Activated gamma-delta T cell treated with anti-CD3 and anti-CD28 coated beads, Interleukin-2, amount 50 U/mL, for 16 hours (primary cell): ENCODE data around the gene MRGPRE.

ENCODE experiments used
- DNase-seq: peaks from one replicate; pipeline ENCODE4 v3.0.0-alpha.2; 2020; ENCODE audit warnings: low read depth

MRGPRE gene

DNA sequence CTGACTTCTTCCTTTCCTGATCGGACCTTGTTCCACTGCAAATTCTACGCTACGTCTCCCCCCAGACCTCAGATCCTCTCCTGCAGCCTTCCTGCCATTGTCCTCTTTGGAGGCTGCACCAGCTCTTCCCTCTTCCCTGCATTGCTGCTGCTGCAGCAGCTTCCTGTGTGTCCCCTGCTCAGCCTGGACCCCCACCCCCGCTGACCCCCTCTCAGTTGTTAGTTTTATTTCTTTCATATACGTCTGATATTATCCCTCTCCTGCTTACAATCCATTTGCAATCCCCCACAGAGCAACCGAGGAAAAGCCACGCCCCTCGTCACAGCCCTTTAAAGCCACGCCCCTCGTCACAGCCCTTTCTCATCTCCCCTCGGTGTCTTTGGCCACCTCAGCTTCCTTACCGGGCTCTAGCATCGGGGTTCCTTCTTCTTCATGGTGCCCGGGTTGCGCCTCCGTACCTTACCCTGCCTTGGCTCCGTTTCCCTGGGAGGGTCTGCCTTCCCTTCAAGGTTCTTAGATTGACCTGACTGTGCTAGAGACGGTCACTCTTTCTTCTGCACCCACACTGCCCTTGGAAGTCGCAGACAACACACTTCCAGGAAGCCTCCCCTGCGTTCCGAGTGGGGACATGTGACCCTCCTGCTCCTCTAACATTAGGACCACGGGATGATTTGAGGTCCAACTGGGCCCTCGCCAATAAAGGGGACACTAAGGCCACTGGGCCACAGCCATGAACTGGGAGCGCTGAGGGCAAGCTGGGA lies 18.4 kb downstream of the MRGPRE start:
- DNase-seq, result no peak

DNA sequence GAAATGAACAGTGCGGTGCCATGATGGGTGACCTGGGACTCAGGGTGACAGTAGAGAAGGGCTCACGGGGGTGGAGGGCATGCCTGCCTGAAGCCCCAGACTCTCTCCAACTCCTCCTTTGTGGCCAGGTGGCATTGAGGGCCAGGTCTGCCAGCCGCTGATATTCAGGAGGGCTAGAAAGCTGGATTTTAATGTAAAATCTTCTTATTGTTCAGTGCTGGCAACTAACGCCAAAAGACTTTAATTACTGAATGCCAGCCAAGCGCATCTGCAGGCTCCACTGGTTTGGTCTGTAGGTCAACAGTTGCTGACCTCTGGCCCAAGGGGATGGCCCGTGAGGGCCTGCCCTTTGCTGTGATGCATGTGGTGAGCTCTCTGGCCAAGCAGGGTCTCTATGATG lies 23.9 kb downstream of the MRGPRE start:
- DNase-seq, result no peak

DNA sequence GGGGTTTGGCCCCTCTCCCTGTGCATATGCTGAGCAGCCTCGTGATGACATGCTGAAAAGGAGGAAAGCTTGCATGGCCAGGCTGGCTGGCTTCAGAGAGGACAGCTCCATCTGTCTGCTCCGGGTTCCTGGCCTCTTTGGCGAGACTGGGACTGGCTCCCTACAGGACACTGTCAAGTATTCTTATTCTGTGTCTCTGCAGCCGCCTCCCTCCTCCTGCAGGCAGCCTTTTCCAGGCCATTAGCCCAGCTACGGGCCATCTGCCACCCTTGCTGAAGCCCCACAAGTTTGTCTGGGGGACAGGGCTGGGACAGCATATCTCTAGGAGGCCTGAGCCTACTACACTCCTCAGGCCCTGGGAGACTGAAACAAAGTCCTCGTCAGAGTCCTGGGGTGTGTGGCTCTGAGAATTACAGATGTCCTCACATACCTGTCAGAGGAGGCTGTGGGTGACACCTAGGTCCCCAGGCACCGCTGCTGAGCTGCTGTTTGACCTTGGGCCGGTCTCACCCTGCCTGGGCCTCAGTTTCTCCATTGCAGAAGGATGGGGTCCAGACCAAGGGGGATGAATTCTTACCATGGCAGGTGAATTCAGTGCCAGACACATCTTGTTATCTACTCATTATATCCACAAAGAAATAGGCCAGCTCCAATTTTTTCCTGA lies 24.6 kb downstream of the MRGPRE start:
- no peak for DNase-seq

DNA sequence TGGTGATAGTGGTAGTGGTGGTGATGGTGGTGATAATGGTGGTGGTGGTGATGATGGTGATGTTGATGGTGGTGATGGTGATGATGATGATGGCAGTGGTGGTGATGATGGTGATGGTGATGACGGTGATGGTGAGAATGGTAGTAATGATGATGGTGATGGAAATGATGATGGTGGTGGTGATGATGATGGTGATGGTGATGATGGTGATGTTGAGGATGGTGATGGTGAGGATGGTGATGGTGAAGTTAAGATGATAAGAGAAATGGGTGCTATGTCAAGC lies 25.4 kb downstream of the MRGPRE start:
- no peak for DNase-seq

DNA sequence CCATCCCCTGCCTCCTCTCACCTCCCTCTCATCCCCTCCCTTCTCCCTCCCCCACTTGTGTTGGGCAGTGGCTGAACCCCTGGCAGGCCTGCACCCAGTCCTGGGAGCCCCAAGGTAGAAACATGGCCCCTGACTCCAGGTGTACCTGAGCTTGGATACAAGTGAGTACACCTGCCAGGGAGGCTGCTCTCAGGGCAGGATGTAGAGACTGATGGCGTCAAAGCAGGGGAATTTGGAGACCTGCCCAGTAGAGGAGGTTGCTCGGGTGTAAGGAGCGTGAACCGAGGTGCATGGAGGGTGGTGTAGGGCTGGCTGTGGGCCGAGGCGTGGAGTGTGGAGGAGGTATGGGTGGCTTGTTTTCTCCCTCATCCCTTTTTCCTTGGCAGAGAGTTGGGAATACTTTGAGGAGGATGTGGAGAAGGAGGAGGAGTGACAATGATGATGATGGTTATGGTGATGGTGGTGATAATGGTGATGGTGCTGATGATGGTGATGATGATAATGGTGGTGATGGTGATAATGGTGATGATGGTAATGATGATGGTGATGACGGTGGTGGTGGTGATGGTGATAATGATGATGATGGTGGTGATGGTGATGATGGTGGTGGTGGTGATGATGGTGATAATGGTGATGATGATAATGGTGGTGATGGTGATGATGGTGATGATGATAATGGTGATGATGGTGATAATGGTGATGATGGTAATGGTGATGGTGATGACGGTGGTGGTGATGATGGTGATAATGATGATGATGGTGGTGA lies 25.9 kb downstream of the MRGPRE start:
- no peak for DNase-seq

GRCh38 chr11:3205261-3206155 lies 26.7 kb downstream of the MRGPRE start:
- no peak for DNase-seq

DNA sequence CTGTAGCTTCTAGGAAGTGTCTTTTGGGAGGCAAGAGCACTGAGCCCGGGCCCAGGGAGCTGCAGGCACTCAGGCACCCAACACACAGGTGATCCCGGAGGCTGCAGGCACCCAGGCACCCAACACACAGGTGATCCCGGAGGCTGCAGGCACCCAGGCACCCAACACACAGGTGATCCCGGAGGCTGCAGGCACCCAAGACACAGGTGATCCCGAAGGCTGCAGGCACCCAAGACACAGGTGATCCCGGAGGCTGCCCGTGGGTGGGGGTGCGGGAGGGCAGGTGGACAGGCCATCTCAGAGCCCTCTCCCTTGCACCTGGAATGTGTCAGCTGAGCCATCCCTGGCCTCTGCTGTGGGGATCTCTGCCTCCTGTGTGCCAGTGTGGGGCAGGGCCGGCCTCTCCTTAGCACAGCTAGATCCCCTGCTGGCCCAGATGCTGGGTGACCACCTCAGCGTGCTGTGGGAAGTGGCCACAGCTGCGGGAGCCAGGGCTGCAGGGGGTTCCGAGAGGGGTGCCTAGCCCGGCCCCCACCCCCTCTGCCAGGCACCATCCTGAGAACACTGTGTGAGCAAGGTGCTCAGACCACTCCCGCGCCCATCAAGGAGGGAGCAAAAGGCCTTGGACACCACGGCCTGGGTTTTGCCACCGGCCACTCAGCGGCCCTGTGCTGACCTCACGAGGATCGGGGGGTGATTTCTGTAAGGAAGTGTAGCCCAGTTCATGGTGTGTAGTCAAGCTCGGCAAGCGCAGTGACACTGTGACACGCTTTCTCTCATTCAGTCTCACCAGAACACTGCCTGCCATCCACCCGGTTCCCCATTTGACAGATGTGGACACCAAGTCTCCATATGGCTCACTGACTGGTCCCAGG lies 27.8 kb downstream of the MRGPRE start:
- DNase-seq, result no peak

GRCh38 chr11:3203221-3204043 lies 28.8 kb downstream of the MRGPRE start:
- no peak for DNase-seq

GRCh38 chr11:3202759-3203158 lies 29.5 kb downstream of the MRGPRE start:
- DNase-seq, result no peak

DNA sequence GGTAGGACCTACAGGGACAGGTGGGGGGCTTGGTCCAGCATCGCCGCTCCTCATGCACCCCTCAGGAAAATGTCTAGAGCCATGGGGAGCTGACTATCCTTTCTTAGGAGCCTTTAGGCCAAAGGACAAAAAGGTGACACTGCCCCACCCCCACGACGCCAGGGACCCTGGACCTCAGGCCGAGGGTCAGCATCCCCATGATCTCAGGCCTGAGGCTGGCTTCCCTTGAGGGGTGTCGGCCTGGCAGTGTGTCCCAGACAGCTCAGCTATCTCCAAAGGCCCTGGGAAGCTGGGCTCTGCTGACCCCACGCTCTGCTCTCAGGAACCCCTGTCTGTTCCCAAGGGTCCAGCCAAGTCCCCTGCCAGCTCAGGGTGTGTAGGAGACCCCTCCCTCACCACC lies 29.9 kb downstream of the MRGPRE start:
- DNase-seq, result no peak

DNA sequence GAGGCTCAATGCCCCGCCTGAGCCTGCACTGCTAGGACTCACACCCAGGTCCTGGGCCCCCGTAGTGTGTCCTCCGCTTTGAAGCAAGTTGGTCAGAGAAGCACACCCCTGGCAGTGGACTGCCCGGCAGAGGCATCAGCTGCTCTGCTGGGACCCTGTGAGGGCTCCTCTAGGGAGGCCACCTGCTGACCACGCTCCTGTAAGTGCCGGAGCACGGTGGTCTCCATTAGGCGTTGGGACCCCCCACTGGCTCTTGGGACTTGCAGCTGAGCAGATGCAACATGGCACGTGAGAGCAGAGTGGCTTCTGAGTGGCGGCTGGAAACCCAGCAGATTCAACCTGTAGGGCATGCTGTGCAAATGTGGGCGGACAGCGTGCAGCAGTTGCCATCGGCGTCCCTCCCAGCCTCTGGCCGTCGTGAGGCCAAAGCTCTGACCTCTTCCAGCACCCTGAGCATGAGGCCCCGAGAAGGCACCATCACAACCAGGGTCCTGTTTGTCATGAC lies 30.5 kb downstream of the MRGPRE start:
- DNase-seq, result no peak

DNA sequence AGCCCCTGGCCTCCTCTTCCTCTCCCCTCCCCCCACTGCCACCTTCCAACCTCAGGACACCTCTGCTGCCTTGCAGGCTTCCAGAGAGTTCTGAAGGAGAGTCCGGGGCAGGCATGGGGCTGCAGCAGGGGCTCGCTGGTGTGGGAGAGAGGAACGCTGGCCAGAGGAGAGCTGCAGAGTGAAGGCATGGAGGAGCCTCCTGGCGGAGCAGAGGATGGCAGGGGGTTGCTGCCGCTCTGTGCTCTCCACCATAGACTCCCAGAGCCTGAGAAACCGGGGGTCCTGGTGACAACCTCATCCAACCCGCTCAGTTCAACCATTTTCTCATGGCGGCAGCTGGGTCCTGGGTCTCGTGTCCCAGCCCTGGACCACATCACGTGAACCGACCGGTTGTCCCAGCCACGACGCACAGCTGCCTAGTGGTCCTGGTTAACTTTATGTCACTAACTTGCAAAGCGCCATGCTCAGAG lies 31.1 kb downstream of the MRGPRE start:
- DNase-seq, result no peak

DNA sequence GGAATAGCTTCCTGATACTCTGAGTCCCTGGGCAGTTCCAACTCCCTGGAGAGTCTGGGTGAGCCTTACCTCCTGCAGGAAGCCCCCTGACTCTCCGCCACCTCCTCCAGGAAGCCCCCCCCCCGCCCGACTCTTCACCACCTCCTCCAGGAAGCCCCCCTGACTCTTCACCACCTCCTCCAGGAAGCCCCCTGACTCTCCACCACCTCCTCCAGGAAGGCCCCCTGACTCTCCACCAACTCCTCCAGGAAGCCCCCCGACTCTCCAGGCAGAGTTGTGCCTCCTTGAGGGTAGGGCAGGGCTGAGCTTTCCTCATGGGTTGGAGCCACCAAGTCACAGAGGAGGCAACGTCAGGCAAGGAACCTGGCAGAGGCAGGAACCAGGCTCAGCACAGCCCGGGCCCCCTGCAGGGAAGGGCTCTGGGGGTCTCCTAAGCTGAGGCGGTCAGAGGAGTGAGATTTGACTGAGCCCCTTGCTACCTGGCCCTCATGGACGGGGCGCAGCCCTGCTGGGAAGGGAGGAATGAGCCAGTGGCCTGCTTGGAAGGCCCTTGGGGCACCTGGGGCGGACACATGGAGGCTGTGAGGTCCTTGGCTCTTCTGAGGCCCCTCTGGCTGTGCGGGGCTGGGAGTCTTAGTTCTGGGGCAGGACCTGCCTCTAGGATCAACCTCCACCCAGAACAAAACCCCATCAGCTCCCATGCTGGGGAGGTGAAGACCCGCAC lies 31.7 kb downstream of the MRGPRE start:
- DNase-seq, result no peak

GRCh38 chr11:3199537-3200295 lies 32.5 kb downstream of the MRGPRE start:
- no peak for DNase-seq

GRCh38 chr11:3198815-3199214 lies 33.4 kb downstream of the MRGPRE start:
- DNase-seq, result no peak

GRCh38 chr11:3197878-3198528 lies 34.2 kb downstream of the MRGPRE start:
- DNase-seq, result no peak

DNA sequence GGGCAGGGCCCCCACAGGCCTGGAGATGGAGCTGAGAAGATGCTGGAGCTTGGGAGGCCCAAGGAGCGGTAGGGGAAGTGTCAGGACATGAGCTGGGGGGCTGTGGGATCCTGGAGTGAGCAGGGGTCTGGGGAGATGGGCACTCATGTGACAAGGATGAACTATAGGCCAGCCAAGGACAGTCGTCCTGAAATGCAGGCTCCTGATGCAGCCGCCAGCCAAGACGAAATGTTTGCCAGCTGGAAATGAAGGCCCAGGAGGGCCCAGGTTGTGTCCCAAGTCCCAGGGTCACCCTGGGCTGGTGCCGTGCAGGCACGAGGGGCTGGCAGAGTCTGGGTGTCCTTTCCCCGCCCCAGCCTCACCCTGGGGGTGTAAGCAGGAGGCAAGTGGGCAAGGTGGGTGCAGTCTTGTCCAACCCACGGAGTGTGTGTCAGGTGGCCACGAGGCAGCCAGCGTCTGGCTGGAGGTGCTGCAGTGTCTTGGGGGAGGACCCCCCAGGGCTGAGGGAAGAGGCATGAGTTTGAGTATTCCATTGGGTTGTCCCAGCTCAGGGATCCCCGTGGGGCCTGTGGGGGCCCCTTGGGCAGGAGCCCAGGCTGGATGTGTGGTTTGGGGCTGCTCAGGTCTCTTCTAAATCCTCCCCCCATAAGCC lies 35.0 kb downstream of the MRGPRE start:
- DNase-seq, result no peak
